Middle frontal gyrus (tissue), 1 donor: Measurements from ENCODE around the gene PRR22.
"Not testable (repeated sequence)": the region's sequence is repeated elsewhere in the genome, so short reads cannot be mapped to it uniquely, and the experiment has no call there.

ENCODE experiments used
- DNase-seq: peaks from one replicate; pipeline ENCODE4 v3.0.0-alpha.2; 2015; ENCODE audit warnings: low spot score; ENCODE audit errors: extremely low spot score

The PRR22 gene

DNA sequence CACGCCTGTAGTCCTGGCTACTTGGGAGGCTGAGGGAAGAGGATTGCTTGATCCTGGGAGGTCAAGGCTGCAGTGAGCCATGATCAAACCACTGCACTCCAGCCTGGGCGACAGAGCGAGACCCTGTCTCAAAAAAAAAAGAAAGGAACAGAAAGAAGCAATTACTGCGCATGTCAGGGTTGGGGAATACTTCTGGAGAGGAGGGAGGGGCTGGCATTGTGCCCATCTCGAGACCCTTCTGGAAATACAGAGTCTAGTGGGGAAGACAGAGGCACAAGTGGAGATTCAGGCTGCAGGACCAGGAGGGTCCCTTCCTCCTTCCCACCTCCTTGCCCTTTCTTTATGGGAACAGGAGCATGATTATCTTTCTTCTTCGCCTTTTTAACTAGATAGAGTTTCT lies 30.8 kb downstream of the PRR22 start:
- no peak for DNase-seq

DNA sequence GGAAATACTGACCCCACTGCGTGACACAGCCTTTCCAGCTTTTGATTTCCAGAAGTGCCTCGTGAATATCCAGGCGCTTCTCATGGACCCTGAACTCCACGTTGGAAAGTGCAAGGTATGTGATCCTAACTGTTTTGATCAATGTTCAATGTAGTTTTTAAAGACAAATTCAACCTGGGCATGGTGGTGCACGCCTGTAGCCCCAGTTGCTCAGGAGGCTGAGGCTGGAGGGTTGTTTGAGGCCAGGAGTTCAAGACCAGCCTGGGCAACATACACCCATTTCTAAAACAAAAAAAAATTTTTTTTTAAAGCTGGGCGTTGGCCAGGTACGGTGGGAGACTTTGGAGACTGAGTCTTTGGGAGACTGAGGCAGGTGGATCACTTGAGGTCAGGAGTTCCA lies 32.8 kb downstream of the PRR22 start:
- no peak for DNase-seq

- no peak for DNase-seq
Measured at GRCh38 chr19:5749505-5749904, 35.0 kb downstream of the PRR22 start.

GRCh38 chr19:5748920-5749319 lies 35.6 kb downstream of the PRR22 start:
- not testable (repeated sequence) for DNase-seq

DNA sequence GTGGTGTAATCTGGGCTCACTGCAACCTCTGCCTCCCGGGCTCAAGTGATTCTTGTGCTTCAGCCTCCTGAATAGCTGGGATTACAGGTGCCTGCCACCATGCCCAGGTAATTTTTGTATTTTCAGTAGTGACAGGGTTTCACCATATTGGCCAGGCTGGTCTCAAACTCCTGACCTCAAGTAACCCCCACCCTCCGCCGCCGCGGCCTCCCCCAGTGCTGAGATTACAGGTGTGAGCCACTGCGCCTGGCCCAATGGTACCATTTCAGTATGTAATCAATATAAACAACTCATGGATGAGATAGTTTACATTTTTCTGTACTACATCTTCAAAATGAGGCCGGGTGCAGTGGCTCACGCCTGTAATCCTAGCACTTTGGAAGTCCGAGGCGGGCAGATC lies 39.5 kb downstream of the PRR22 start:
- DNase-seq, result not testable (repeated sequence)

DNA sequence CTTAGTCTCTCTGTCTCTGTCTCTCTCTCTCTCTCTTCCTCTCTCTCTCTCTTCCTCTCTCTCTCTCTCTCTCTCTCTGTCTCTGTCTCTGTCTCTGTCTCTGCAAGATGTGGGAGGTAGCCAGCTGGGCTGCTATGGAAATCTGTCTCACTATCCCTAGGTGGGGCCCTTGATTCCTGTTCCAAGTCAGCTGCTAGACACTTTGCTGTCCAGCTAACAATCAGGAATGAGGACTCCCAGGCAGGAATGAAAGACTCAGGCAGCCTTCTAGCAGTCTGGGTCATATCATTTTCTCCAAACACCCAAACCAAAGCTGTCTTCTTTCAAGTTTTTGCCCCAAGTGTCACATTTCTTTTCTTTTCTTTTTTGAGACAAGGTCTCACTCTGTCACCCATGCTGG lies 40.9 kb downstream of the PRR22 start:
- DNase-seq, result no peak

GRCh38 chr19:5742051-5742450 lies 42.5 kb downstream of the PRR22 start:
- no peak for DNase-seq

GRCh38 chr19:5738423-5738822 lies 46.1 kb downstream of the PRR22 start:
- DNase-seq, result no peak

- not testable (repeated sequence) for DNase-seq
Measured at GRCh38 chr19:5733172-5733571, 51.4 kb downstream of the PRR22 start.
